ENCODE measurements around the gene CEP170B.

The CEP170B gene

DNA sequence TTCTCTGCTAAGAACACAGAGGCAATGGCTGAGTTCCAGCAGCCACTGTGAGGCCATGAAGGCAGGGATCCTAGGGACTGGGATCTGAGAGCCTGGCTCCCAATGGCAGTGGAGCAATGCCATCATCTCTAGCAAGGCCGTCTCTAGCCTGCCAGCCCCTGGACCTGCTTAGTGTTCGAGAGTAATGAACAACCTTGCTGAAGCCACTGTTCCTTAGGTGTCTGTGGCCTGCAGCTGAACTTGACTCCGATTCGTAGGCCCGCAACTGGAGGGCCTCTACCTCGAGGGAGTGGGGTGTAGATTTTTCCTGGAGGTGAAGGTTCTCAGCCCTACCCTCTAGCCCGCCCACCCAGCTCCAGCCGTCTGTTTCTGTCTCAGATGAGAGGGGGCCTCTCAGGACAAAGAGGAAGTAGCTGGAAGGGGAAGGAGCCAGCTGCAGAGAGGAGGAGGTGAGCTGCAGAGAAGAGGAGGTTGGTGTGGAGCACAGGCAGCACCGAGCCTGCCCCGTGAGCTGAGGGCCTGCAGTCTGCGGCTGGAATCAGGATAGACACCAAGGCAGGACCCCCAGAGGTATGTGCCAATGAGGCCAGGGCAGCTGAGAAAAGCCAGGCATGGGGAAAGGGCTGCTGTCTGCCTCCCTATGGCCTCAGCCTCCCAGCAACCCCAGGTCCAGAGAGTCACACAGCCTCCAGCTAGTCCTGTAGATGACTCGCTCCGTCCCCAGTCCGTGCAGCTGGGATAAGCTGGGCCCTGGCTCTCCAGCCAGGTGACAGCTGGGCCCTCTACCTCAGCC is 59.5 kb downstream of the CEP170B start, which contains the start of gene PLD4:
TSS of gene PLD4 (plus strand) at position 459 of the 793 bp plus-strand sequence. CDS start 2,262 bp downstream, outside the sequence.
- DNase-seq (ENCODE audit: low read depth), result no peak
- no peak for TF ChIP-seq CTCF (conservative IDR thresholded peaks at IDR 0.05; ENCODE audit: control insufficient read depth, insufficient read depth, low read depth, low read length)
- H3K4me3 ChIP-seq (ENCODE audit: control insufficient read depth, low read depth, low read length), result no peak within 1 kb of the TSS

GRCh38 chr14:104925214-104925854 is 60.3 kb downstream of the CEP170B start:
- no peak overlapping the region for H3K4me3 ChIP-seq (ENCODE audit: control insufficient read depth, low read depth, low read length)
- DNase-seq (ENCODE audit: low read depth), result no peak
- TF ChIP-seq CTCF (conservative IDR thresholded peaks at IDR 0.05; ENCODE audit: control insufficient read depth, insufficient read depth, low read depth, low read length), result no peak

DNA sequence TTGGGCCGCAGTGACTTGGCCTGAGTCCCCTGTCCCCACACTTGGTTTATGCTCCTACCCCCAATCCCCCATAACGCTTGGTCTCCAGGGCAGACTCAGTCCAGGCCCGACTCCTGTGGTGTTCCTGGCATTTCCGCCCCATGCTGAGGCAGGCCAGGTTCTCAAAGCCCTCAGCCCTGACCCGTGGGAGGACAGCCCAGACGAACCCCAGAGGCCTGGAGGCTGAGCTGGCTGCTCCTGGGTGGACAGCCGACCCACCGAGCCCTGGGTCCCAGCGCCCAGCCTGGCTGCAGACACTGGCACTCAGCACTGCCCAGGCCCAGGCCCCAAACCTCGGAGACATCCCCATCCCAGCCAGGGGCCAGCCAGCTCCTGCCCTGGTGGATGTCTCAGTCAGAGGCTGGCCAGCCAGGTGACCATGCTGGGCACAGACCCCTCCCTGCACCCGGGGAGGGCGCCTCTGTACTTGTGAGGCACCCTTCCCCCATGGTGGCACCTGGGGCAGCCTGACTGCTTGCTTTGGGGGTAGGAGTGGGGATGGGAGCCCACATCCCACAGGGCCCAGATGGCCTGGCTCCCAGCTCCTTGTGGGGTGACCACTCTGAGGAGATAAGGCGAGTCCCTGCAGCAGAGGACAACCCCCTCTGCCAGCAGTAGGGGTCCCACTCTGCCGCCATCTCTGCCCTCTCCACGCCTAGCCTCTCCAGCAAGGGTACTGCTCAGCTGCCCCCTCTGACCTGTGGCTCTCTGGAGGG is 61.0 kb downstream of the CEP170B start:
- no peak for DNase-seq (ENCODE audit: low read depth)
- no peak overlapping the region for H3K4me3 ChIP-seq (ENCODE audit: control insufficient read depth, low read depth, low read length)
- no peak for TF ChIP-seq CTCF (conservative IDR thresholded peaks at IDR 0.05; ENCODE audit: control insufficient read depth, insufficient read depth, low read depth, low read length)

GRCh38 chr14:104926619-104927431 is 61.8 kb downstream of the CEP170B start:
- no peak for TF ChIP-seq CTCF (conservative IDR thresholded peaks at IDR 0.05; ENCODE audit: control insufficient read depth, insufficient read depth, low read depth, low read length)
- H3K4me3 ChIP-seq (ENCODE audit: control insufficient read depth, low read depth, low read length), result no peak overlapping the region
- DNase-seq (ENCODE audit: low read depth), result no peak

DNA sequence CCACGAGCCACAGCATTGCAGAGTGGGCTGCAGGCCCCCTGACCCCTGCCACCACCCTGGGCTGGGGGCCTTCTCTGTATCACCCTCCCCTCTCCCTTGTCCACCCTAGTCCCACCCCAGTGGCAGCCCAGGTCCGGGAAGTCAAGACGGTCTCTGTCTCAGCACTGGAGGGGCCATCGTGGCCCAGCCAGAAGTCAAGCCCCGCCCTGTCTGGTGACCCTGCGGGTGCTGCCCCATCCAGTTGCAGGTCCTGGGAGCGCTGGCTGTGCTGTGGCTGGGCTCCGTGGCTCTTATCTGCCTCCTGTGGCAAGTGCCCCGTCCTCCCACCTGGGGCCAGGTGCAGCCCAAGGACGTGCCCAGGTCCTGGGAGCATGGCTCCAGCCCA is 62.4 kb downstream of the CEP170B start:
- no peak overlapping the region for H3K4me3 ChIP-seq (ENCODE audit: control insufficient read depth, low read depth, low read length)
- no peak for DNase-seq (ENCODE audit: low read depth)
- no peak for TF ChIP-seq CTCF (conservative IDR thresholded peaks at IDR 0.05; ENCODE audit: control insufficient read depth, insufficient read depth, low read depth, low read length)

GRCh38 chr14:104927901-104928300 is 62.8 kb downstream of the CEP170B start:
- H3K4me3 ChIP-seq (ENCODE audit: control insufficient read depth, low read depth, low read length), result no peak overlapping the region
- no peak for DNase-seq (ENCODE audit: low read depth)
- no peak for TF ChIP-seq CTCF (conservative IDR thresholded peaks at IDR 0.05; ENCODE audit: control insufficient read depth, insufficient read depth, low read depth, low read length)

Measured in fibroblast of mammary gland (primary cell).